Transverse colon (tissue), 4 donors: Measurements from ENCODE around the gene OGFR.

Experiments used
- POLR2AphosphoS5 ChIP-seq, 3 donors: sonication (generic); formaldehyde crosslinking; IDR thresholded peaks; one replicate each; pipeline ENCODE4 v1.6.1; 2016; ENCODE audit warnings: antibody characterized with exemption in 3 of 3
- TF ChIP-seq, protein P1 (sequence below), 5 experiments: fragments of 200-600 bp in 3 of 5; fragments of 450-650 bp in 2 of 5; sonication (generic) in 3 of 5; IDR thresholded peaks; 1 replicate in 2 of 5; 2 replicates in 3 of 5; pipeline ENCODE4 v1.5.1; 2016 to 2017; ENCODE audit warnings: antibody characterized with exemption in 5 of 5, inconsistent platforms in 3 of 5, mild to moderate bottlenecking in 2 of 5, moderate library complexity in 1 of 5

DNA sequence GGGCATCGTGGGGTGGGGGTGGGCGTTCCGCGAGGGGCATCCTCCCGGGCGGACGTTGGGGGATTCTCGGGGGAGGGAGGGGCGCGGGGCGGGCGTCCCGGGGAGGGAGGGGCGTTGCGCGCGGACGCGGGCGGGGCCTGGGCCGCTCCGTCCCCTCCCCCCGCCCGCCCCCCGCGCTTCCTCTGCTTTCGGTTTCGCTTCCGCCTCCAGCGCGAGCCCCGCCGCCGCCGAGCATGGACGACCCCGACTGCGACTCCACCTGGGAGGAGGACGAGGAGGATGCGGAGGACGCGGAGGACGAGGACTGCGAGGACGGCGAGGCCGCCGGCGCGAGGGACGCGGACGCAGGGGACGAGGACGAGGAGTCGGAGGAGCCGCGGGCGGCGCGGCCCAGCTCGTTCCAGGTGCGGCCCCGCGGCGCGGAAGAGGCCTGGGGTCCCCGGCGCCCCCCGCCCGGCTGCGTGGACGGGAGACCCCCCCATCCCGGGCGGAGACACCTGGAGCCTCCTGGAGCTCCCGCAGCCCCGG, at the start of gene OGFR:
- TF ChIP-seq, protein P1, sequence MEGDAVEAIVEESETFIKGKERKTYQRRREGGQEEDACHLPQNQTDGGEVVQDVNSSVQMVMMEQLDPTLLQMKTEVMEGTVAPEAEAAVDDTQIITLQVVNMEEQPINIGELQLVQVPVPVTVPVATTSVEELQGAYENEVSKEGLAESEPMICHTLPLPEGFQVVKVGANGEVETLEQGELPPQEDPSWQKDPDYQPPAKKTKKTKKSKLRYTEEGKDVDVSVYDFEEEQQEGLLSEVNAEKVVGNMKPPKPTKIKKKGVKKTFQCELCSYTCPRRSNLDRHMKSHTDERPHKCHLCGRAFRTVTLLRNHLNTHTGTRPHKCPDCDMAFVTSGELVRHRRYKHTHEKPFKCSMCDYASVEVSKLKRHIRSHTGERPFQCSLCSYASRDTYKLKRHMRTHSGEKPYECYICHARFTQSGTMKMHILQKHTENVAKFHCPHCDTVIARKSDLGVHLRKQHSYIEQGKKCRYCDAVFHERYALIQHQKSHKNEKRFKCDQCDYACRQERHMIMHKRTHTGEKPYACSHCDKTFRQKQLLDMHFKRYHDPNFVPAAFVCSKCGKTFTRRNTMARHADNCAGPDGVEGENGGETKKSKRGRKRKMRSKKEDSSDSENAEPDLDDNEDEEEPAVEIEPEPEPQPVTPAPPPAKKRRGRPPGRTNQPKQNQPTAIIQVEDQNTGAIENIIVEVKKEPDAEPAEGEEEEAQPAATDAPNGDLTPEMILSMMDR (IDR thresholded peaks at IDR 0.05): no peak
- peak; percentile 82 to 91 (median 87) for TF ChIP-seq POLR2AphosphoS5 (IDR thresholded peaks at IDR 0.05)
